Measurements from ENCODE around the gene PRDM8.

Gene PRDM8

GRCh38 chr4:80229128-80229527, 31.8 kb downstream of the PRDM8 start:
- Mint-ChIP-seq H3K36me3 (ENCODE audit: low read depth) (no peaks in the 10 kb centered on the region), H3K4me3 (no peak overlapping the region), H3K27me3 (ENCODE audit: low read depth) (peaks cover 54% of the 10 kb centered on the region), H3K27ac (no peak overlapping the region), H3K4me1 (no peaks in the 10 kb centered on the region), H3K9me3 (no peaks in the 10 kb centered on the region)
- TF ChIP-seq, protein P1, sequence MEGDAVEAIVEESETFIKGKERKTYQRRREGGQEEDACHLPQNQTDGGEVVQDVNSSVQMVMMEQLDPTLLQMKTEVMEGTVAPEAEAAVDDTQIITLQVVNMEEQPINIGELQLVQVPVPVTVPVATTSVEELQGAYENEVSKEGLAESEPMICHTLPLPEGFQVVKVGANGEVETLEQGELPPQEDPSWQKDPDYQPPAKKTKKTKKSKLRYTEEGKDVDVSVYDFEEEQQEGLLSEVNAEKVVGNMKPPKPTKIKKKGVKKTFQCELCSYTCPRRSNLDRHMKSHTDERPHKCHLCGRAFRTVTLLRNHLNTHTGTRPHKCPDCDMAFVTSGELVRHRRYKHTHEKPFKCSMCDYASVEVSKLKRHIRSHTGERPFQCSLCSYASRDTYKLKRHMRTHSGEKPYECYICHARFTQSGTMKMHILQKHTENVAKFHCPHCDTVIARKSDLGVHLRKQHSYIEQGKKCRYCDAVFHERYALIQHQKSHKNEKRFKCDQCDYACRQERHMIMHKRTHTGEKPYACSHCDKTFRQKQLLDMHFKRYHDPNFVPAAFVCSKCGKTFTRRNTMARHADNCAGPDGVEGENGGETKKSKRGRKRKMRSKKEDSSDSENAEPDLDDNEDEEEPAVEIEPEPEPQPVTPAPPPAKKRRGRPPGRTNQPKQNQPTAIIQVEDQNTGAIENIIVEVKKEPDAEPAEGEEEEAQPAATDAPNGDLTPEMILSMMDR (IDR thresholded peaks at IDR 0.05; ENCODE audit: unreplicated experiment in 3 of 3): no peak

GRCh38 chr4:80229590-80229989, 32.3 kb downstream of the PRDM8 start:
- H3K36me3 Mint-ChIP-seq (ENCODE audit: low read depth): no peaks in the 10 kb centered on the region
- no peaks in the 10 kb centered on the region for H3K4me1 Mint-ChIP-seq
- no peaks in the 10 kb centered on the region for H3K9me3 Mint-ChIP-seq
- no peak overlapping the region for H3K27ac Mint-ChIP-seq
- H3K27me3 Mint-ChIP-seq (ENCODE audit: low read depth): peaks cover 57% of the 10 kb centered on the region
- H3K4me3 Mint-ChIP-seq: no peak overlapping the region
- TF ChIP-seq, protein P1 (IDR thresholded peaks at IDR 0.05; ENCODE audit: unreplicated experiment in 3 of 3): no peak

GRCh38 chr4:80231180-80231579, 33.9 kb downstream of the PRDM8 start:
- Mint-ChIP-seq H3K9me3 (no peaks in the 10 kb centered on the region), H3K4me3 (no peak overlapping the region), H3K36me3 (ENCODE audit: low read depth) (no peaks in the 10 kb centered on the region), H3K27ac (no peak overlapping the region), H3K4me1 (no peaks in the 10 kb centered on the region), H3K27me3 (ENCODE audit: low read depth) (peaks cover 67% of the 10 kb centered on the region)
- TF ChIP-seq, protein P1 (IDR thresholded peaks at IDR 0.05; ENCODE audit: unreplicated experiment in 3 of 3): no peak

- no peak overlapping the region for H3K4me3 Mint-ChIP-seq
- TF ChIP-seq, protein P1 (IDR thresholded peaks at IDR 0.05; ENCODE audit: unreplicated experiment in 3 of 3): no peak
- peaks cover 81% of the 10 kb centered on the region for H3K27me3 Mint-ChIP-seq (ENCODE audit: low read depth)
- no peaks in the 10 kb centered on the region for H3K36me3 Mint-ChIP-seq (ENCODE audit: low read depth)
- no peaks in the 10 kb centered on the region for H3K4me1 Mint-ChIP-seq
- no peaks in the 10 kb centered on the region for H3K9me3 Mint-ChIP-seq
- H3K27ac Mint-ChIP-seq: no peak overlapping the region
Observed at GRCh38 chr4:80232707-80233370, 35.5 kb downstream of the PRDM8 start.

DNA sequence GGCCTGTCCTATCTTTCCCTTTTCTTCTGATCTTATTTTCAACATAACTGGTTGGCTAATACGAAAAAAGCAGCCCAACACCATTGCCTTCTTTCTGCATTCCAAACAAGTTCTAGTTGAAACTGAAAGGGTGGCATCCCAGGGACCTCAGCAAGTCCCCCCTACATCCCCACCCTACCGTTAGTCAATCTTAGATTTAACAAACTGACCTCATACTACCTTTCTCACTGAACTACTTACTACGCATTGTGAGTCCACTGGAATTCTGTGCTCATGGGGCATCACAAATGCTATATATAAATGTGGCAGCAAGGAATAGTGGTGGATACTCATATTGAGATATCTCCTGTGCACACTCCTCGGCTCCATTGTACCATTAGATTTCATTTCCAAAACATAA, 36.1 kb downstream of the PRDM8 start:
- no peak overlapping the region for H3K4me3 Mint-ChIP-seq
- no peaks in the 10 kb centered on the region for H3K36me3 Mint-ChIP-seq (ENCODE audit: low read depth)
- H3K27me3 Mint-ChIP-seq (ENCODE audit: low read depth): peaks cover 76% of the 10 kb centered on the region
- TF ChIP-seq, protein P1 (IDR thresholded peaks at IDR 0.05; ENCODE audit: unreplicated experiment in 3 of 3): no peak
- no peak overlapping the region for H3K27ac Mint-ChIP-seq
- H3K9me3 Mint-ChIP-seq: no peaks in the 10 kb centered on the region
- no peaks in the 10 kb centered on the region for H3K4me1 Mint-ChIP-seq

DNA sequence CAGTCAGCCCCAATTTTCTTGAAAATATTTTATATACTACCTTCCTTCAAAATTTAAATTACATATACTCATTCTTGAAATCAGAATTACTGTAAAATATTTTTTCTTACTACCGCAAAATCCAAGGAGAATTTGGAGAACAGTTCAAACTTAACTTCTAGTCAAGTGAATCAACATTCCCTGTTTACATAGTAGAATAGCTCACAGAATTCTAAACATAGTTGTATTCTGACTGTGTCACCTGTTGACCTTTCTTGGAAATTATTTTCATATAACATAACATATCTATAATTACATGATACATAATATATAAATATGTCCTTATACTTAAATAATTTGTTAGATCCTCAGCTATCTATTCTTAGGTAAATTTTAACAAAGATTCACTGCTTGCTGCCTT, 38.1 kb downstream of the PRDM8 start:
- Mint-ChIP-seq H3K27me3 (ENCODE audit: low read depth) (peaks cover 55% of the 10 kb centered on the region), H3K9me3 (no peaks in the 10 kb centered on the region), H3K36me3 (ENCODE audit: low read depth) (no peaks in the 10 kb centered on the region), H3K27ac (no peak overlapping the region), H3K4me1 (no peaks in the 10 kb centered on the region), H3K4me3 (no peak overlapping the region)
- TF ChIP-seq, protein P1 (IDR thresholded peaks at IDR 0.05; ENCODE audit: unreplicated experiment in 3 of 3): no peak

All from nephron (organoid).